Vagina (tissue), 2 donors: ENCODE measurements around the gene KLHL13. TPM values are rescaled to one million over a fixed set of nuclear protein-coding genes. Genes with fewer than 3 reads are reported as not detected.
"Not testable (repeated sequence)": the region's sequence is repeated elsewhere in the genome, so short reads cannot be mapped to it uniquely, and the experiment has no call there.

Experiments used
- DNase-seq, 2 donors: peaks; one replicate each; pipeline ENCODE4 v3.0.0-alpha.2; 2017; ENCODE audit errors: extremely low spot score in 2 of 2
- H3K27ac ChIP-seq: fragments of 200-600 bp; sonication (generic); one replicate; pipeline ENCODE4 v1.5.1; 2019
- H3K27me3 ChIP-seq: fragments of 200-600 bp; sonication (generic); one replicate; pipeline ENCODE4 v1.5.1; 2019
- H3K36me3 ChIP-seq, 2 donors: fragments of 200-600 bp; sonication (generic); one replicate each; pipeline ENCODE4 v1.5.1; 2017 to 2019
- H3K4me1 ChIP-seq: fragments of 200-600 bp; sonication (generic); one replicate; pipeline ENCODE4 v1.5.1; 2019
- H3K4me3 ChIP-seq, 2 donors: fragments of 200-600 bp; sonication (generic); 1 replicate in 1 of 2; 2 replicates in 1 of 2; pipeline ENCODE4 v1.5.1; 2016 to 2019
- H3K9me3 ChIP-seq: fragments of 200-600 bp; sonication (generic); one replicate; pipeline ENCODE4 v1.5.1; 2019
- CTCF ChIP-seq, 3 experiments: fragments of 450-650 bp in 2 of 3; fragments of 200-600 bp in 1 of 3; sonication (generic) in 1 of 3; IDR thresholded peaks; one replicate each; pipeline ENCODE4 v1.5.1; 2017 to 2019; ENCODE audit warnings: antibody characterized with exemption in 3 of 3, mild to moderate bottlenecking in 2 of 3, moderate library complexity in 2 of 3
- POLR2A ChIP-seq, 2 donors: fragments of 450-650 bp; IDR thresholded peaks; one replicate each; pipeline ENCODE4 v1.6.1; 2017; ENCODE audit warnings: antibody characterized with exemption in 2 of 2, mild to moderate bottlenecking in 2 of 2, moderate library complexity in 2 of 2
- POLR2AphosphoS5 ChIP-seq, 2 donors: sonication (generic); formaldehyde crosslinking; IDR thresholded peaks; one replicate each; pipeline ENCODE4 v1.9.0; 2017; ENCODE audit warnings: antibody characterized with exemption in 2 of 2, mild to moderate bottlenecking in 2 of 2, low read depth in 1 of 2; ENCODE audit not compliant: insufficient read depth in 1 of 2
- intact Hi-C: fragments of 100-400 bp; cut with DNase I; formaldehyde crosslinking; loops from one replicate; pipeline ENCODE4 v1.15.1; 2023
- total RNA-seq: library from RNA; depleted of rRNA; stranded (reverse); fragments of >200 nt; gene quantifications from one replicate; pipeline ENCODE4 v1.2.3, GENCODE V29; 2016

KLHL13 gene
- total RNA-seq, 1 donor from 2014 or later = 10.6 TPM

- intact Hi-C loops = no loop called here
- Histone ChIP-seq H3K36me3 (no peaks in the 10 kb centered on the region), H3K27ac (no peak overlapping the region), H3K9me3 (no peaks in the 10 kb centered on the region), H3K4me1 (no peaks in the 10 kb centered on the region), H3K4me3 (no peak overlapping the region), H3K27me3 (no peaks in the 10 kb centered on the region)
- TF ChIP-seq POLR2A (IDR thresholded peaks at IDR 0.05) (no peak), CTCF (IDR thresholded peaks at IDR 0.05) (no peak), POLR2AphosphoS5 (IDR thresholded peaks at IDR 0.05; ENCODE audit: insufficient read depth in 1 of 2, low read depth in 1 of 2) (no peak)
- no peak for DNase-seq
These were observed 157.6 kb downstream of the KLHL13 start for GRCh38 chrX:117959045-117959444.

- DNase-seq = no peak
- H3K27me3 ChIP-seq = no peaks in the 10 kb centered on the region
- no peak overlapping the region for H3K4me3 ChIP-seq
- H3K36me3 ChIP-seq = no peaks in the 10 kb centered on the region
- intact Hi-C loops = no loop called here
- no peak overlapping the region for H3K27ac ChIP-seq
- H3K4me1 ChIP-seq = no peaks in the 10 kb centered on the region
- TF ChIP-seq CTCF (IDR thresholded peaks at IDR 0.05) (no peak), POLR2A (IDR thresholded peaks at IDR 0.05) (no peak), POLR2AphosphoS5 (IDR thresholded peaks at IDR 0.05; ENCODE audit: insufficient read depth in 1 of 2, low read depth in 1 of 2) (no peak)
- no peaks in the 10 kb centered on the region for H3K9me3 ChIP-seq
These were observed 159.5 kb downstream of the KLHL13 start for GRCh38 chrX:117957128-117957527.

- DNase-seq, H3K4me1 ChIP-seq, H3K27me3 ChIP-seq, H3K4me3 ChIP-seq, H3K36me3 ChIP-seq, intact Hi-C loops, H3K27ac ChIP-seq, H3K9me3 ChIP-seq: not testable (repeated sequence)
These were observed 177.3 kb downstream of the KLHL13 start for GRCh38 chrX:117939296-117939695.

GRCh38 chrX:117936118-117936517, 180.5 kb downstream of the KLHL13 start:
- TF ChIP-seq CTCF (IDR thresholded peaks at IDR 0.05) (no peak), POLR2A (IDR thresholded peaks at IDR 0.05) (no peak), POLR2AphosphoS5 (IDR thresholded peaks at IDR 0.05; ENCODE audit: insufficient read depth in 1 of 2, low read depth in 1 of 2) (no peak)
- intact Hi-C loops = no loop called here
- DNase-seq = no peak
- H3K36me3 ChIP-seq = no peaks in the 10 kb centered on the region
- H3K4me1 ChIP-seq = no peaks in the 10 kb centered on the region
- H3K4me3 ChIP-seq = no peak overlapping the region
- H3K27me3 ChIP-seq = no peaks in the 10 kb centered on the region
- H3K9me3 ChIP-seq = no peaks in the 10 kb centered on the region
- H3K27ac ChIP-seq = no peak overlapping the region

GRCh38 chrX:117930116-117930515, 186.5 kb downstream of the KLHL13 start:
- H3K27ac ChIP-seq, H3K27me3 ChIP-seq, H3K4me3 ChIP-seq, H3K4me1 ChIP-seq, H3K36me3 ChIP-seq, DNase-seq, H3K9me3 ChIP-seq, intact Hi-C loops: not testable (repeated sequence)

- Histone ChIP-seq H3K4me3 (no peak overlapping the region), H3K36me3 (no peaks in the 10 kb centered on the region), H3K9me3 (no peaks in the 10 kb centered on the region), H3K27ac (no peak overlapping the region), H3K27me3 (no peaks in the 10 kb centered on the region), H3K4me1 (no peaks in the 10 kb centered on the region)
- TF ChIP-seq POLR2A (IDR thresholded peaks at IDR 0.05) (no peak), POLR2AphosphoS5 (IDR thresholded peaks at IDR 0.05; ENCODE audit: insufficient read depth in 1 of 2, low read depth in 1 of 2) (no peak), CTCF (IDR thresholded peaks at IDR 0.05) (no peak)
- intact Hi-C loops = no loop called here
- DNase-seq = no peak
These were observed 196.9 kb downstream of the KLHL13 start for GRCh38 chrX:117919755-117920154.
